LoVo (cell line): ENCODE data around the gene CT83.
A peak's percentile ranks its signal among the peaks of the same experiment; 100 is the strongest.

ENCODE experiments used
- DNase-seq: peaks from one replicate; pipeline ENCODE4 v3.0.0-alpha.2; 2016; ENCODE audit warnings: low spot score

The CT83 gene, protein sequence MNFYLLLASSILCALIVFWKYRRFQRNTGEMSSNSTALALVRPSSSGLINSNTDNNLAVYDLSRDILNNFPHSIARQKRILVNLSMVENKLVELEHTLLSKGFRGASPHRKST

DNA sequence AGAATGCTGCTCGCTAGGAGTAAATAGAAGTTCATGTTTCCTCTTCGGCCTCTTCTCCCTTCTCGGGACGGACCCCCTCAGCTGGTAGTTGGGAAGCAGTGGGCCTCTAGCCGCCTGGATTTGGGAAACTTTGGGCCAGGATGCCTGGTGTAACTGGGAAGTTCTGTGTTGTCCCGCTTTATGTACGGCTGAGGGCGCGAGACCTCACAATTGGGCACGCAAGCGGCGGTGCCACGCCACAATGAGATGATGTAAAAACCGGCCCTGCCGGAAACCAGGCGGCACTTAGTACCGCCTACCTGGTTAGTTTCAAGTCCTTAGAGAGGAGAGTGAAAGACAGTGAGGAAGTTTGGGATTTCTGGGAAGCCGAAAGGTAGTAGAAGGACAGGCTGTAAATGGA, at the start of gene CT83:
CT83 (minus strand) TSS at position 155 of the 400 bp plus-strand sequence; CDS start at position 35, 120 bp downstream.
- DNase-seq, result no peak

DNA sequence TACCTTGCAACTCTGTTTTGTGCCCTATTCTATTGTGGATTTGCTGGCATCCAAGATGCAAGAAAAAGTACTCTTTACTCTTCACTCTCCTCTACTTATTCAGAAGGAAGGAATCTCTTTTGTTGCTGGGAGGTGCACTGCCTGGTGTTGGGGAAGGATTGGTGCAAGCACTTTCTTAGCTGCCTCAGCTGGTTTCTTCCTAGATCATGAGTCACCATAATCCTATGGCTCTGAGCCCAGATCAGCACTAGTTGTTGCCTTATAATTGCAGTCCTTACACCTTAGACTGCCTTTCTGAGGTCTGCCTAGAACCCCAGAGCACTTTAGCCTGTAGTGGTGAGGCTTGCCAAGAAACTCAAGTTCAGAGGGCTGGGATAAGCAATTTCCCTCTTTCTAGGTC, 37.0 kb upstream of the CT83 start:
- DNase-seq, result peak; percentile 1

DNA sequence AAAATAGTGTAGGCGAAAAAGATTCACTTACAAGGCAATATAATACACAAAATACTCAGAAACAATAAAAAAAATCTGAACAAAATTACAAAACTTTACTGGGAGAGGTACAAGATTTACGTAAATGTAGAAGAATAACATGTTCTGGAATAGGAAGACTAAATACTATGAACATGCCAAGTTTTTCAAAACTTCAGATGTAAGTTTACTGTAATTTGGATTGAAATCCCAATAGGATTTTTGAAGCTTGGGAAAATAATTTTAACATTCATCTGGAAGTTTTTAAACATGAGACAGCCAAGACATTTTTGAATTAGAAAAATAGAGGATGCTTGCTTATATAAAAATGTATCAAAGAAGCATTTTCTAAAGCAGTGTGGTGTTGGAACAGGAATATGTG, 30.5 kb upstream of the CT83 start:
- DNase-seq, result no peak

DNA sequence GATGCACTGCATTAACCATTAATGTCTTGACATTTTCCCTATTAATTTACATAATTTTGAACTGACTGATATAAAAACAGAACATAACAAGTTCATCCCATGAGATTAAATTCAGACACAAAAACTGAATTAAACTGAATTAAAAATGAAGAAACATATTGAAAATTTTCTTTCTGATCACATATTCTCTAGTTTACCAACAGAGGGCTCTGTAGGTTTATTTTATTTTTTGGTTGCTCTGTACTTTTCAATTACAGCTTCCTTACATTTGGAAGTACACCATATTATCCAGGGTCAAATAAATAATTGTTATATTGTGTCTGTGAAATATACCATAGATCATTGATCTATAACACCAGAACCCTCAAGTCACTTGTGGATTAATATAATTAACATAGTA, 27.3 kb upstream of the CT83 start:
- DNase-seq, result no peak

DNA sequence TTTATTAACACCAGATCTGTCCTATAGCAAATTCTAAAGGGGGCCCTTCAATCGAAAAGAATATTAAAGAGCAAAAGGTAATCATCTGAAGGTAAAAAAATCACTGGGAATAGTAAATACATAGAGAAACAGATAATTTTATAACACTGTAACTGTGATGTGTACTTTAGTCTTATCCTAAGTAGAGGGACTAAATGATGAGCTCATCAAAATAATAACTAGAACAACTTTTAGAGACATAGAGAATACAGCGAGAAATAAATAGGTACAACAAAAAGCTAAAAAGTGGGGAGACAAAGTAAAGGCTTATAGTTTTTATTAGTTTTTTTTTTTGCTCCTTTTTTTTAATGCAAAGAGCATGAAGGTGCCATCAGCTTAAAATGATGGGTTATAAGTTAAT, 17.3 kb upstream of the CT83 start:
- DNase-seq, result no peak

DNA sequence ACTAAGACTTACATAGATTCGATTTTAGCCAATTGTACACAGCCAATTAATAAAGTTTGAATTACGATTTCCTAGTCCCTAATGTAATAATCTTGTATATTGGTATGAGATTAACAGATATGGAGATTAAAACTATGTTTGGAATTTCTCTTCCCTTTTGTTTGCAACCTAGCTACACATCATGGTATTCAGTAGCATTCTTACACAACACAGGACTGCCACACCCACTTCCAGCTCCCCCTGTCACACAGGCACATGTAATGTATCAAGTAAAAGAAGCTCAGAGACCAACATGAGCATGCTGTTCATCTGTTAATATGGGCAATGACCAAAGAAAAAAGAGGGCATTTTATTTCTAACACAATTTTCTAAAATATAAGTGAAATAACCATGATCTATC, 13.6 kb downstream of the CT83 start:
- DNase-seq, result no peak

DNA sequence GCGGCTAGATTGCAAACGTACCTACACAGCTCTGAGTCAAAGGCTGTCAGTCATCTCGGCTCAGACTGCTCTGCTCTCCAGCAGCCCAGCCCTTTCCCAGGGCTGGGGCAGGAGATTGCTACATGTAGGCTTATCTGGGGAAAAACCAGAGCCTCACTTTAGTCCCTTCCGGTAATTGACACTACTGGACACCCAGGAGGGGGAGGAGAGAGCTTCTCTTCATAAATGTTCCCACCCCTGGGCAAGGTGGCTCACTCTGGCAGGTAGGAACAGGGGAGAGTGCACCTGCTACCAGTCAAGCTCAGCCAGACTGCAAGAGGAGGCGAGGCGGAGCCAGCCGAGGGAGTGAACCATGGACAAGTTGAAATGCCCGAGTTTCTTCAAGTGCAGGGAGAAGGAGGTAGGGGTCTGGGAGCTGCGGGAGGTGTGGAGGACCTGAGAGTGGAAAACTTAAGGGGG, 26.4 kb downstream of the CT83 start, which contains the start of gene SLC6A14:
SLC6A14 (plus strand) TSS at position 249 of the 459 bp plus-strand sequence; CDS start at position 353, 104 bp downstream.
- no peak for DNase-seq

DNA sequence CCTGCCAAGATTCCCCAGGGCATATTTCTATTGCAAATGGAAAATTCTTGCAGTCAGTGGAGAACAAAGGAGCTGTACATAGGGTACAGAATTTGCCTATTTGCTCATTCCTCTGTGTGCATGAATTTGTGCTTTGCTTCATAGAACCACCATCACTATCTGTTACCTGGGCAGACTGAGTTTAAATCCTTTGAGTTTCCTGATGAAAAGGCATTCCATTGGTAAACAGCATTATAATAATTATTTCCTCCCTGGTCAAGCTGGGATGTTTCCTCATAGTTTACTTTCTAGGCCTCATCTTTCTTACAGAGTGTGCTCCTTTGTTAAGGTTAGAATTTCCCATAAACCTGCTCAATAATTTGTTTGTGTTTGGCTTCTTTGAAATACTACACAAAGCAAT, 27.2 kb downstream of the CT83 start:
- DNase-seq, result no peak

DNA sequence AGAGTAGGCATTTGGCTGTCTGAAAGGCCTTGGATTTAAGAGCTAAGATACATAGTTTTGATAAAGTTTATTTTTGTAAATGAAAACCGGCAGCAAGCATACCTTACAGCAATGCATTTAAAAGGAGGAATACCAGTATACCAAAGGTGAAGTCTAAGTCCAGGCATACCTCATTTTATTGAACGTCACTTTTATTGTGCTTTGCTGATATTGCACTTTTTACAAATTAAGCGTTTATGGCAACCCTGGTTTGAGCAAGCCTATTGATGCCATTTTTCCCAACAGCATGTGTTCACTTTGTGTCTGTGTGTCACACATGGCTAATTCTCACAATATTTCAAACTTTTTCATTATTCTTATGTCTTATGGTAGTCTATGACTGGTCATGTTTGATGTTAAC, 34.8 kb downstream of the CT83 start:
- no peak for DNase-seq

DNA sequence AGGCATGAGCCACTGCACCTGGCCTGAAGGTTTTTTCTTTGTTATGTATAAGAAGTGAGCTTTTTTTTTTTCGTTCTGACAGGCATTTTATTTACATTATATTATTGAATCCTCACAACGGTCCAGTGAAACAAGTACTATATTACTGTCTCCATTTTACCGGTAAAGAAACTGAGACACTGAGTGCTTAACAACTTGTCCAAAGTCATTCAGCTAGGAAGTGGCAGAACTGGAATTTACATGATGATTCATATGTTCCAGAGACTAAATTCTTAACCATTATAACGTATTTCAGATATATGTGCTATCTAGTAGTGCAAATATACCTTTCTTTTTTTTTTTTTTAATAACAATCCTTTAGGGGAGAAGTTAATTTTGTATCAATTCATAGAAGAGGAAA, 44.8 kb downstream of the CT83 start:
- no peak for DNase-seq

DNA sequence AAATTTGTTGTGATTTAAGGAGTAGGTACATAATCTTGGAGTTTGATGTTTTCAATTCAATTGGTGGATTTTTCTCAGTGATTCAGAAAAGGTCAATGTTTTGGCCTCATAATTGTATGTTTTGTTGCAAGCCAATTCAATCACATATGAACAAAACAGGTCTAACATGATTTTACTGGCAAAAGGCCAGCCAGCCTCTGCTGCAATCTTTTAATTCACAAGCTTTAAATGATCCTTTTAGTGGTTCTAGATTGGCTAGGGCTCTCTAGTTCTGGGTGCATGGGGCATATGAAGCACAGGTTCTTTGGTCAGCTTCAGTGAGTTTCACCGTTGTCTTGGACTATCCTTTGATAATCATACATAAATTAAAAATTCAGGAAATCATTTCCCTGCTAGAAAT, 45.6 kb downstream of the CT83 start:
- DNase-seq, result no peak

DNA sequence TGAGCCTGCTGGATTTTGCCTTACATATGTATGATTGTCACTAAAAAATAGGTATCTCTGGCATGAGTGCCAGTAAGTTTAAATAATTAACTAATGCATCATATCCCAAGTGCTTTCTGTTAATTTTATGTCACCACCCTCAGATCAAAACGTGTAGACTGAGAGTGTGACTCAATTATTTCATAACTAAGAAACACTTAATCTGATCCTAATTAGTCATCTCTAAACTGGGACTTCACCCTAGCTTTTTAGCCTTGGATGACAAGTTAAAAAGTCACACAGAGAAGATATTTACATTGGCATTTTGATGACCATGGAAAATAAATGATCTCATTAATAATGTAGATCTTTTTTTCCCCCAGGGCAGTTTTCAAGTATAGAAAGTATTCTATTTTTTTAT, 49.5 kb downstream of the CT83 start:
- no peak for DNase-seq
